Measurements from ENCODE around the gene PUM1.

The PUM1 gene

DNA sequence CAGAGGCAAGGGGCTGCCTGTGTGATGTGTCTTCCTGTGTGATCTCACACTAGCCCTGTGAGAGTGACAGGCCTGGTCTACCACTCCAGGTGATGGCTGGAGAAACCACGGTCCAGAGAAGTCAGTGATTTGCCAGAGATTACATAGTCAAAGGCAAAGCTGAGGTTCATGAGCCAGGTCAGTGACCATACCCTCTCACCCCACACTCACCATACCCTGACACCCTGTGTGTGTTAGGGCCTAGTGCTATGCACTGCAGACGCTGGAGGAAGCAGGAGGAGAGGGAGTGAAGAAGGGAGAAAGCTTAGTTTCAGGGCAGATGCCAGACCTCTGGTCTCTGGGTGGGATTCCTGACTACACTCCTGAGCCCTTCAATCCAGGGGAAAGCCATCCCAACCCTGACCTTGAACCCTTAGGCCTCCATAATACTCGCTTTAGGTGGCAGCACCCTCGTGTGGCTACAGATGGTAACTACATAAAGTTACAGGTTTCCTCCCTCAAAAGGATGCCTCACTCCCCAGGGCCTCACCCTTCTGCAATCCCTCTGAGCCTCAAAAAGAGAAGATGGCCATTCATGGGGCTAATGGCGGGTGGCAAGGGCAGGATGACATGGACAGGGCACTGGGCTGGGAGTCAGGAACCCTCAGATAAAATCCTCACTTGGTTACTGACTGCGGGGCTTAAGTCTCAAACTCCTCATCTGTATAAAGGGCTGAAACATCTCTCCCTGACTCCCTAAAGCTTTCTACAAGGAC is 136.2 kb downstream of the PUM1 start:
- DNase-seq = peak in 7 of 56 donors; percentile 22 to 59 (median 29)

DNA sequence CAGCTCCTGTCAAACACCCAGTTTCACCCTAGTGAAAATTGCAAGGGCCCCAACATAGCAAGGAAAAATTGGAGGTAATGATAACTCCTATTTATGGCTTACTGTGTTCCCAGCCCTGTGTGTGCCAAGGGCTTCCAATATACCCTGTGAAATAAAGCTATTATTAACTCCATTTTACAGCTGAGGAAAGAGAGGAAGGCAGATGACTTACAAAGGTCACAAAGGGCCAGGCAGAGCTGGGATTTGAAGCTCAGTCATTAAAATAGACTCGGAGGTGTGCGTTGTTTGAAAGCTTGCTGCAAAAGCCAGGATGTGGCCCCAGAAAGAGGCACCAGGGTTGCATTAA is 136.8 kb downstream of the PUM1 start:
- DNase-seq = no peak

DNA sequence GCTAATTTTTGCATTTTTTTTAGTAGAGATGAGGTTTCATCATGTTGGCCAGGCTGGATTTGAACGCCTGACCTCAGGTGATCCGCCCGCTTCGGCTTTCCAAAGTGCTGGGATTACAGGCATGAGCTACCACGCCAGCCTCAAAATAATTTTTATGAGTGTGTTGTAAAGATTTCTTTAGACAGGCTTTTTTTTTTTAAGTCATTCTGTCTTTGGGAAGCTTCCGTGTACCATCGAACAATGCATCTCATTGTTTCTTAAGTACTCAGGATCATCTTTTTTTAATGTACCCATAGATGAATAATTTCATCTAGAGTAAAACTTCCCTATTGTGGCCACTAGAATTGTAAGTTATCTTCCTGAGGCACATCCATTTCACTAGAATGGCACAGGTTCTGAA is 137.3 kb downstream of the PUM1 start:
- DNase-seq = no peak

DNA sequence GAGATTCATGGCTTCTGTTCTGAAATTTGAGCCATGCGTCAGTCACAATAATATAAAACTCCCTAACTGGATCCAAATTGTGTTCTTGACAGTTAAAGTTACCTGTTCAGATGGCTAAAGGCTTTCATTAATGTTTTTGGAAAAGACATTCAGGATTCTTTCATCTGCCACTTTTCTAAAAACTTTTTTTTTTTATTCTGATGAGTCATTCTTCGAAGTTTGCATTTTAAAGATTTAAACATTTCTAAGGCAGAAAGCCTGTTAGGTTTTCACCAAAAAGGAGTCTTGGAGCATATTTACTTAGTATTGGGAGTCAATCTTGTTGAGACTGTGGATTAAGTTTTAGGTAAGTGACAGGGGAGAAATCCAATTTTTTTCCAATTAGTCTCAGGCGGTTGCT is 138.1 kb downstream of the PUM1 start:
- no peak for DNase-seq

DNA sequence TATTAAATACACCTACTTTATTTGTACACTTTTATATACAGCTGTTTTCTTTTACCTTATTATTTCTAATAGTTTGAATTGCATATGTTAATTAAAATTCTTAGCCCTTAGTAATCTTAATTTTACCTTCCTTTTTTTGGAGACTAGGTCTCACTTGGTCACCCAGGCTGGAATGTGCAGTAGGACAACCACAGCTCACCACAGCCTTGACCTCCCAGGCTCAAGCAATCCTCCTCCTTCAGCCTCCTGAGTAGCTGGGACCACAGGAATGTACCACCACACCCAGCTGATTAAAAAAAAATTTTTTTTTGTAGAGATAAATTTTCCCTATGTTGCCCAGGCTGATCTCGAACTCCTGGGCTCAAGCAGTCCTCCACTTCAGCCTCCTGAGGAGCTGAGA is 141.9 kb downstream of the PUM1 start:
- no peak for DNase-seq

DNA sequence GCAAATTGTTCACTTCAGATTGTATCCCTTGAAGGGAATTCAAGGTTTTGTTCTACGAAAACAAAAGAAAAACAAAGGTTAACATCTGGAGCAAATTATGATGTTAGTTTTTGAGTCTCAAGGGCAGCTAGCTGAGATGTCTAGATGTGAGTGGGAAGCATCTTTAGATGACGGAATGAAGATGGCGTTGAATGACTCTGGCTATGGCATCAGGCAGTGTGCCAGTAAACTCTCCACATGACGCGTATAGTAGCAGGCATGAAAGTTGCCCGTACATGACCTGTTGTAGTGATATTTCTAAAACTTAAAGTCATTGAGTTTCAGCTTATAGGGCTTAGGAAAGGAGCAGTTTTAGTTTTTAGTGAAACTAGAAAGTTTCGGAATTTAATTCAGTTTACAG is 144.7 kb downstream of the PUM1 start:
- no peak for DNase-seq

DNA sequence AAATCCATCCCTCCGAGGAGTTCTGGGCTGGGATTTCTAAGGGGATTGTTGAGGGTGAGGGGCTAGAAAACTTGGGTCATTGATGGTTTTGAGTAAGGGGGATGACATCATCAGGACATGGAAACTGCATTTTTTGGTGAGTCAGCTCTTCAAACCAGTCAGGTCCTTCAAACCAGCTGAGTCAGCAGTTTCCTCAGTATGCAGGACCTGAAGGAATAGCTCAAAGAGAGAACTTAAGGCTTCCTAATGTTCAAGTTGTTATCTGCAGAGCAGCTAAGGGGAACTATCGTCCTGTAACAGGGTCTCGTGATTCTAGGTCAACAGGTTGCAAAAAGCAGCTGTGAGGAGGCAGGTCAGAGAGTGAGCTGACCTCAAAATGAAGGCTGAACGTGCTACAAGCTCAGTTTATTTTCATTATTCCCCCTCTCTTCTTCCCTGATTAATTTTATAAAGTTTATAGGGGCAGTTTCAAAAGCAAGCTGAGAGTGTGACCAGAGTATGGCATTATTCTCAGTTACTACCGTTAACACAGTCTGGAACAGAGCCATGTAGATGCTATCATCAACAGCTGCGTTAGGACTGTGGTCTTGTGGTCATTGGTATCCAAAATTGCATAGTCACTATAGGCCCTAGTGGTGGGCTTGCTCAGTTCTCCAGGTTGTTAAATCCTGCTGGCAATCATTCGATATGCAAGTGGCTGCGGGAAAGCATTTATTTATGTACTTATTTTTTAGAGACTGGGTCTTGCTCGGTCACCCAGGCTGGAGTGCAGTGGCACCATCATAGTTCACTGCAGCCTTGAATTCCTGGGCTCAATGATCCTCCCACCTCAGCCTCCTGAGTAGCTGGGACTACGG is 146.3 kb downstream of the PUM1 start:
- DNase-seq = no peak

DNA sequence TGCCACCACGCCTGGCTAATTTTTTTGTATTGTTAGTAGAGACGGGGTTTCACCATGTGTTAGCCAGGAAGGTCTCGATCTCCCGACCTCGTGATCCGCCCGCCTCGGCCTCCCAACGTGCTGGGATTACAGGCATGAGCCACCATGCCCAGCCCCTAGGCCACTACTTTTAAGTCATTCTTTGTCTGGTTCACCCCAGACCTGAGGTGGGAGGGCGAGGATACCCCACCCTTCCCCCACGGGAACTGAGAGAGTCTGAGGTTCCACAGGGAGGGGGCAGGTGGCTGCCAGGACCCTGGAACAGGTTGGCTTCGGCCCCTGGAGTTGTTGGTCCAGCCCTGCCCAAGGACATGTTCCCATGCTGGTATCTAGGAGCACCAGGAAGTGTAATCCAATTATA is 149.2 kb downstream of the PUM1 start:
- DNase-seq = no peak

DNA sequence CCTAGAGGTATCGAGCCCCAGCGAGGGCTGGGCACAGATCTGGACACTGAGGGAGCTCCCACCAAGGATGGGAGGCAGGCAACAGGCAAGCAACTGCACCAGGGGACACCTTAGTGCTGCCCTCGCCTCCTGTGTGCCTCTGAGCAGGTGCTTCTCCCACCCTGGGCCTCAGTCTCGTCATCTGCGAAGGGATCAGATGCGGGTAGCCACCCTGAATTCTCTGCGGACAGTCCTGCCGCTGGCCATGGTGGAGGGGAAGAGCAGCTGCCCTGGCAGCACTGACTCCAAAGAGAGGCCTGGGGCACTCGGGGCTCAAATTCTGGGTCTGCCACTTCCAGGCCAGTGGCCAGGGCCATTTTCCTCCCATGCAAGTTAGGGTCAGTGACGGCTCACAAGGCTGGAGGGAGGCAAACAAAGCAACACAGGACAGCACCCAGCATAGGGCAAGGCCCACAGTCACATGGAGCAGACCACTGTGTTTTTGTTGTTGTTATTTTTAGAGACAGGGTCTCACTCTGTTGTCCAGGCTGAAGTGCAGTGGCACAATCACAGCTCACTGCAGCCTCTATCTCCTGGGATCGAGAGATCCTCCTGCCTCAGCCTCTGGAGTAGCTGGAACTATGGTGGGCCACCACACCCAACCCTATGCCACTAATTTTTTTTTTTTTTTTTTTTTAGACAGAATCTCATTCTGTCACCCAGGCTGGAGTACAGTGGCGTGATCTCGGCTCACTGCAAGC is 149.9 kb downstream of the PUM1 start:
- no peak for DNase-seq

DNA sequence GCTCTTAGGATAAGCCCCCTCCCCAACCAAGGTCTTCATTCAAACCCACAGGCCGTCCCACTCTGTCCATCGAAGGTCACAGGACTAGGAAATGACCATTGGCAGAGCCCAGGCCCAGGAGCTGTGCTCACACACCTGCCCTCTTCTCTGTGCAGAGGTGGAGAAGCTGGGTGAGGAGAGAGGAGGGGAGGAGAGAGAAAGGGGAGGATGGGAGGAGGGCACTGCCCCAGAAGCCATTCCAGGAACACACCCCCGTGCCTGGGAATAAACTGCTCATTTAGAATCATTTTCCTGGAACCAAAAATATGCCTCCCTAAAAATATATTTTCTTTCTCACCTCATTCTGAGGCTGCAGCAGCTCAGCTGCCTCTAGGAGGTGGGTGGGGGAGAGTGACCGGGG is 150.6 kb downstream of the PUM1 start:
- DNase-seq = no peak

DNA sequence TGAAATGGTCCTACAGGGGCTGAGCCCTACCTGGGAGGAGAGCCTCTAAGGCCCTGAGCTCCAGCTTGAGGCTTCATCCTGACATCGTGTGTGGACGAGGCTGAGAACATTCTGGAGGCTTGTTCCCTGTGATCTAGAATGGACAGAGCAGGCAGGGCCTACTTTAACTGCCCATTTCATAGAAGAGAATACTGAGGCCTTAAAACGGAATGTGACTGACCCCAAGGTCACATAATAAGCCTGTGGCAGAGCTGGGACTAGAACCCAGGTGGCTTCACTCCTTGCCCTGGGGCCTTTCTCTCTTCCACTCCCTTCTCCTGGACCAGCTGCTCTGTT is 151.0 kb downstream of the PUM1 start:
- DNase-seq = no peak

DNA sequence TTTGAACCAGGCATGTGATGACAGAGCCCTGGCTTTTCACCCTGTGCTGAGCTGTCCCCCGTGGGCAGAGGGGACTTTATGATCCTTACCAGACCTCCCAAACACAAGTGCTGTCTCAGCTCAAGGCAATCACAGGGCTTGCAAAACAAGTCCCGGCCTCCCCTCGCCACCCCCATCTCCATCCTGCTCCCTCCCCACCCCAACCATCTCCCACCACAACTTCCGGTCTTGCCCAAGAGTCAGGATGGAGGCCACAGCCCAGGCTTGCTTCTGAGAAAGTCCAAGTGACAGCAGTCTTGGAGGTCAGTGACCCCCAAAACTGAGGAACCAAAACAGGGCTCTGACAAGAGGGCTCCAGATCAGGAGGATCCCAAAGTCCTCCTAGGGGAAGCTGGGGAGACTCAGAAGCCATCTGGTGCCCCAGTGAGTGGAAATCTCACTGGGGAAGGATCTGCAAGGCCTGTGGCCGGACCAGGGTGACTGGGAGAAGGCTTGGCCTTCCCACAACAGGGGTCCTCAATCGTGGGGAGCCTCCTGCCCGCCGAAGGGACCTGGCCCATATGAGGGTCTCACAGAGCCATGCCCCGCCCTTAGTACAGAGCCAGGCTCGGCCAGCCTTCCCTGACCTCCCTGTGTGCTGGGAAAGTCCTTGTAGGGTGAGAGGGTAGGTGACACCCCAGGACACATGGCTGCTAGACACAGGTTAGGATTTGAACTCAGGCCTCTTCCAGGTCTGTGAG is 152.4 kb downstream of the PUM1 start:
- peak in 6 of 56 donors; percentile 19 to 42 (median 26) for DNase-seq

DNA sequence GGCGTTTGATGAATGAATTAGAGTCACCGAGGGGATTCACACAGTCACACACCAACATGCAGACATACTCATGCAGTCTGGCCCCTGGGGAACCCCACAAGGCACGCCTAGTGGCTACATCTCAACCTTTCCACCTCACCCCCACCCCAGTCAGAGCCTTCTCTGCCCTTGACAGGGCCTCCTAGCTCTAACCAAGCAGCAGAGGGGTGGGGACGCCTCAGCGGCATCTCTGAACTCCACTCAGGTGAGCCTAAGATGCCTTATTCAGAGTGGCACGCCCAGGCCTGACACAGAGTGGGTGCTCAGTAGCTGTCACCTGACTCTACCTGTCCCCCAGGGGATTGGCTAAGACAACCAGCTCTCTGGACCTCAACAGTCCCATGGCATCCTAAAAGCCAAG is 153.3 kb downstream of the PUM1 start:
- no peak for DNase-seq

DNA sequence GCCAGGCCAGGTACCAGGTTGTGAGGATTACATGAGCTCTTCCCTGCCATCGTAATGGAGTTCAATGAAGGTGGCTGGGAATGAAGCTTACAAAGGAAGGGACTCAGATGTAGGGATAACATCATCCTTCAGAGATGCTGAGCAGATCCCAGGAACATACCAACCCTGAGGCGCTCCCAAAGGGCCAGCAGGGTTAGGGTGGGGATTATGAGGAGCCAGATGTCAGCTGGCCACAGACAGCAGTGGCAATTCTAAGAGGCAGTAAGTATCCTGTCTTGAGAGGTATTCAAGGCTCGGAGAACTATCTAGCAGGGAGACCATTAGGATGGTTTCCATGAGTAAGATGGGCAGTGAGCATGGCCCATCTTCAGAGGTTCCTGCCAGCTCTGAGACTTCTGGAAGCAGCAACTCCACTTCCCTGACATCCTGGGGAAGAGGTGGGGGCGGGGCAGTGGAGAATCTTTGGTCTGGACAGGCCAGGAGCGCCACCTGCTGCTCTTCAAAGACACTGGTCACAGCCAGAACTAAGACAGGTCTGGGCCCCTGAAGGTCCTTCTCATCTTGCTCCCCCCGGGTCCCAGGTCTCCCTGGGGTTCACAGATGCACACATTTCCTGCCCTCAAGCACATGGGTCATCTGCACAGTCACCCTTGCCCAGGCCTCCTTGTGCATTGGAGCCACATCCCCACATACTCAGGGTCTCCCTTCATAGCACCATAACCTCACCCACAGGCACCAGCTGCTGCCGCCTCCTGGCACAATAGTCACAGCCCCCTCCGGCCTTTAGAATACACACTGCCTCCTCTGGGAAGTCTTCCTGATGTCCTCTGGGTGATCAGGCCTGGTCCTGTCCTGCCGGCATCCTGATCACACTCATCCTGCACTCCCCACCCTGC is 154.2 kb downstream of the PUM1 start:
- DNase-seq = peak in 53 of 56 donors; percentile 27 to 94 (median 74)

DNA sequence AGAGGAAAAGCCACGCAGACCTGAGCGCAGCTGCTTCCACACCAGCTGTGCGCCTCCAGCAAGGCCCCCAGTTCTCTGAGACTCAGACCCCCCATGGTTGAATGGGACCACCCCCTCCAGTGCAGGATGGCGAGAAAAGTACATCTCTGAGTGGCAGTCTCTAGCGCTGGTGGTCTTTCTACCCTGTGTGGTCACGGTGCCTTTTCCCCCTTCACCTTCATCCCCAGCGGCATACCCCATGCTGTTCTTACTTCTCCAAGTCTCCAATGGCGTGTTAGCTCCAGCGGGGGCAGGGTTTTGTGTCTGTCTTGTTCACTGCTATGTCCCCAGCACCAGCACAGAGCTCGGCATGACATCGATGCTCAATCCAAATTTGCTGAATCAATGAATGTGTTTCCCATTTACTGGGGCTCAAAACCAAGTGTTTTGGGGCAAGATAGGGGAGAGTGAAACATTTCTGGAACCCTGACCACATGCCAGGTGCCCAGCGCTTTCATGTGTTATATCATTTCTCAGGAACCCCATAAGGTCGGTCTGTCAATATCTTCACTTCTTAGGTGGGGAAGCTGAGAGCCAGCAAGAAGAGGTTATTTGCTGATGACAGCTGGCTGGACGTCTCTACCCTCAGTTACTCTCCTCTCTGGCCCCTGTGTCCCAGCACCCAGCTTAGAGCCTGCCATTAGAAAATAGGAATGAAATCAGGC is 156.0 kb downstream of the PUM1 start:
- DNase-seq = no peak

DNA sequence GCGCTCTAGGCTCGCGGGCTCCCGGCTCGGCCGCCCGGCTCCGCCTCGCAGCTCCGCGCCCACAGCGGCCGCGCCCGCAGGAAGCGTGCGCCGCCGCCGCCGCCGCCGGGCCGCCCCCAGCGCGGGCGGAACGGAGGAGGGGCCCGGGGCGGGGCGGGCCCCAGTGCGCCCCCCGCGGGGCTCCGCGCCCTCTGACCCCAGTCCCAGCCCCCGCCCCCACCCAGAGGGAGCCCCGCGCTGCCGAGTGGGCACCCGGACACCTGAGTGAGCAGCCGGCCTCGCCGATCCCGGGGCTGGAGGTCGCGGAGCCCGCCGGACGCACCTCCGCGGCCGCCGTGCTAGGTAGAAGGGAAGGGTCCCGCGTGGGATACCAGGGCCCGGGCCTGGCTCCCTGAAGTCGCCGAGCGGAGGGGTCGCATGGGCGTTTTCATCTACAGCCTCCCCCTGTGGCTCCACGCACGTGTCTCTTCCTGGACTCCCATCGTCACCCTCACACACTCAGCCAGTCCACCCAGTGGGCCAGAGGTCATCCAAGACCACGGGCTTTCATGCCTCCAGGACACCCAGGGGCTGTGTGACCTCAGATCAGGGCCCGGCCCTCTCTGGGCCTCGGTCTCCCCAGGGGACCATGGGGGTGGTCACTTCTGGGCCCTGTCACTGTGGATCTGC is 156.7 kb downstream of the PUM1 start, which contains the start of gene SDC3:
Gene SDC3 (minus strand): TSS at position 63 of the 669 bp plus-strand sequence. CDS start 172 bp downstream, outside the sequence.
- DNase-seq = no peak

DNA sequence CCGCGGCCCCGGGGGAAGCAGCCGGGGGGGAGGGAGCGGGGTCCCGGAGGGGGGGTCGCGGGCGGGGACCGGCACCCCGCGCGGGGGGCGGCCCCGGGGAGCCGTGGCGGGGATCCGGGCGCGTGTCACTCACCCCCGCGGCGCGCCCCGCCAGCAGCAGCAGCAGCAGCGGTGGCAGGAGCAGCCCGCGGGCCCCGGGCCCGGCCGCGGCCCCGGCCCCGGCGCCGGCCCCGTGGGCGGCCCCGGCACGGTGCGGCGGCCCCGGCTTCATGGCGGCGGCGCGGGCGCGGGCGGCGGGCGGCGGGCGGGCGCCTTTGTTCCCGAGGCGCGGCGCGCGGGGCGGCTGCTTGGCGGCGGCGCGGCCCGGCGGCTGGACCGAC is 157.2 kb downstream of the PUM1 start:
- DNase-seq = no peak

DNA sequence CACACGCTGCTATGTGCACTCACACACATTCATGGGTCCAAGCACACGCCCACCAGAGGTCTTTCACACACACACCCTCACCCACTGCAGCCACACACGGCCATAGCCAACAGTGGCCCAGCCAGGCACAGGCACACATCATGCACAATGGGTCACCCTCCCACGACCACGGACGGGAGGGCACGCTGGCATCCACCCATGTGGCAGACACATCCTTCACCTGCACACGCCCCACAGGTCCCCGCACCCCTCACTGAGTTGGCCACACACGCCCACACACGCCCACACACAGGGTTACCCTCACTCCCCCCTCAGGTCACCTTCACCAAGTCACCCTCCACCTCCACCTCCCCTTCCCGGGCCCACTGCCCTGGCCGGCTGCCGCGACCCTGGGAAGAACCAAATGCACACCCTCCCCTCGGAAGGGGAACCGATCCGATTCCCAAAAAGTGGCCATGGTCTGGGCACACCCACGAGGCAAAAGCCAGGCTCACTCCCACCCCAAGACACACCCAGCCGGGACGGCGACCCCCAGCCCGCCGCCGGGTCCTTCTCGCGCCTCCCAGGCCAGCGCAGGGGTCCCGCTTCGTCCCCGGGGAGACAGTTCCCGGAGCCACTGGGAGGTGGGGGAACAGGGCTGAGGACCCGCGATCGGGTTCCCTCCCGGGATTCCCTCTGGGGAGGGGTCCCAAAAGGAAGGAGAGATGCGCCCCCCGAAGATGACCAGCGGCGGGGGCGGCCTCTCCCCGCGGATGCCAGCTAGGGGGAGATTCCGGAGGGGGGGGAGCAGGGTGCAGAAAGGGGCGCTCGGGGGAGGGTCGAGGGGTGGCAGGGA is 157.8 kb downstream of the PUM1 start:
- DNase-seq = peak in 2 of 56 donors; percentile 44 to 65
